NOMO-1 (cell line): ENCODE measurements around the gene ISL1.

Source experiments
- DNase-seq, 2 experiments: peaks; one replicate each; lab custom pipeline; 2025; ENCODE audit not compliant: unreplicated experiment in 2 of 2; lab: John Stamatoyannopoulos, UW

Gene ISL1

GRCh38 chr5:51439232-51439631, 56.0 kb downstream of the ISL1 start:
- DNase-seq = no peak
